GM18519 (cell line): ENCODE measurements around the gene HES5.
A peak's percentile ranks its signal among the peaks of the same experiment; 100 is the strongest.

Source experiments
- ATAC-seq: cut with Tn5 transposase; IDR thresholded peaks from one replicate; pipeline ENCODE4 v1.9.1; 2021; ENCODE audit warnings: mild to moderate bottlenecking, moderate library complexity; ENCODE audit not compliant: unreplicated experiment, low FRiP score

HES5 gene

DNA sequence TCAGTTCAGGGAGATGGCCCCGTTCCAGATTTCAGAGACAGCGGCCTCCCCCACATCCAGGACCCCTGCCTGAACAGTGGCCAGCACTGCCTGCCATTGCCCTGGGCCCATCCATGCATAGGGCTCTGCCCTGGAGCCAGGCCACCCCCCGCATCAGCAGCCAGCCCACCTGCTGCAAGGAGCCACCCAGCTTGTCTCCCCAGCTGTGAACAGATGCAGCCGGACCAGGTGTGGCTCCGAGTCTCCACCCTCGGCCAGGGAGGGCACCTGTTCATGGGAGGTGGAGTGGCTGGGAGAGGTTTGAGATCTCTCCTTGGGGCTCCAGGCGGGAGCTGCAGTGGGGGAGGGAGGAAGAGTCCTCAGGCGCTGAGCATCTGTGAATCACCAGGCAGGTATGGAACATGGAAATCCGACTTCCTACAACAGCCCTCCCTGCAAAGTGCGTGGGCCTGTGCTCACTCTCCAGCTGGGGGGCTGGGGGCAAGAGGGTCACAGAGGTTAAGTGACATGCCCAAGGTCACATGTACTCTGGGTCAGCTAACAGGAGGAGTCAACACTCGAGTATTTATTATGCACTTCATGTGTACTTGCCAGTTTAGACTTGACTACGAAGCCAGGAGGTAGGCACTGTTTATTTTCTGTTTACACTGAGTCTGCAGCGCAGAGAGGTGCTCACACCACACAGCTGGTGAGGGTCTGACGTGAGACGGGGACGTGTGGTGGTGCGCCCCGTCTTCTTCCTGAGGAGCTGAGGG is 4.8 kb upstream of the HES5 start:
- ATAC-seq = no peak

DNA sequence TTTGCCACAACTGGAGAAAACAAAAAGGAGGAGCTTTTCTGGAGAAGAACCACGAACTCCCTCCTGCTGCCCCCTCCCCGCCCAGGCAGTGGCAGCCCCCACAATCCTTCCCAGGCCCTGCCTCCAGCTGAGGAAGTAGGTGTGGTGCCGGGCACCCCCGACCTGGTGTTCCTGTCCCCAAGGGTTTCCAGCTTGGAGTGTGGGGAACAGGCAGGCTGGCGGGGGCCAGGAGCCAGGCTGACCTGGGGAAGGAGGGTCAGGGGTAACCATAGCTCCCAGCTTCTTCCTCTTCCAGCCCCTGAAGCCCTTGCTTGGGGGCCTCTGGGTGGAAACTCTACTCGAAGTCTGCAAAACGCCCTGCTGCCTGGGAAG is 4.2 kb upstream of the HES5 start:
- no peak for ATAC-seq

DNA sequence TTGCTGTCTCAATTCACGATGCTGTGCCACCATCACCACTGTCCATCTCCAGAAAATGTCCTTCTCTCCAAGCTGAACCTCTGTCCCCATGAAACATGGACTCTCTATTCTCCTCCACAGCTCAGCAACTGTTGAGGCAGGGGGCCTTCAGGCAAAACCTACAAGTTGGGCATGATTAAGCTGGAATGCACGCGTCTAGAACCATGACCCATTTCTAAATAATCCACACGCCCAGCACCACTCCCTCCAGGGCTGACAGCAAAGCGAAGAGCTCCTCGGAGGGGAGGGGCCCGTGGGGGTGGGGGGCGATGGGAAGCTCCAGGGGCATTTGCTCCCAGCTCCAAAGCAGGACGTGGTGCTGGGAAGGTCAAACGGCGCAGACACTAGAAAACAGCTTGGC is 3.3 kb upstream of the HES5 start:
- no peak for ATAC-seq

DNA sequence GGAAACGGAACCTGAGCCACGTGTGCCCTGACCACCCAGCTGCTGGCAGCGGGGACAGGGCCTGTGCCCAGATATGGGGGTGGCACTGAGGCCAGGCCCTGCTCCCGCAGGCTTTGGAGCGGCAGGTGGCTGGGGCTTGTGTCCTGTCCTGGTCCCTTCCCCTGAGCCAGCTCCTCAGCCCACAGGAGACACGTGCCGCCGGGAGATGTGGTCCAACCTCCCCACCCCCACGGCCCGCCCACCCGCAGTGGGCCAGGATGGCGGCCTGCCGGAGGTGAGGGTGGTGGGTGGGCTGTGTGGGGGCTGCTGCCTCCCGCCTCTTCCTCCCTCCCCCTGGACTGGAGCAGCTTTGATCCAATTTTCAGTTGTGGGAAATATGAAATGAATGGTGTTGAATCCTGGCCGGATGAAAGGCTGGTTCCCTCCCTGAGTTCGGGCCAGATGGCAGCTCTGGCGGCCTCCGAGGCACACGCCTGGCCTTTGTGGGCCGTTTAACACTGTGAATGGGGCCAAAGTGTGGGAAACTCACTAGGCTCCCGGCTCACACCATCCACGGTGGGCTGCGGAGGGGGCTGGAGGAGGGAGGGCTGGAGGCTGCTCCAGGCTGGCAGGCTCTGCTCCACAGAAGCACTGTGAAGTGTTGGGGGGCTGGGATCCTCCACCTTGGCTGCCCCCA is 2.6 kb upstream of the HES5 start:
- no peak for ATAC-seq

DNA sequence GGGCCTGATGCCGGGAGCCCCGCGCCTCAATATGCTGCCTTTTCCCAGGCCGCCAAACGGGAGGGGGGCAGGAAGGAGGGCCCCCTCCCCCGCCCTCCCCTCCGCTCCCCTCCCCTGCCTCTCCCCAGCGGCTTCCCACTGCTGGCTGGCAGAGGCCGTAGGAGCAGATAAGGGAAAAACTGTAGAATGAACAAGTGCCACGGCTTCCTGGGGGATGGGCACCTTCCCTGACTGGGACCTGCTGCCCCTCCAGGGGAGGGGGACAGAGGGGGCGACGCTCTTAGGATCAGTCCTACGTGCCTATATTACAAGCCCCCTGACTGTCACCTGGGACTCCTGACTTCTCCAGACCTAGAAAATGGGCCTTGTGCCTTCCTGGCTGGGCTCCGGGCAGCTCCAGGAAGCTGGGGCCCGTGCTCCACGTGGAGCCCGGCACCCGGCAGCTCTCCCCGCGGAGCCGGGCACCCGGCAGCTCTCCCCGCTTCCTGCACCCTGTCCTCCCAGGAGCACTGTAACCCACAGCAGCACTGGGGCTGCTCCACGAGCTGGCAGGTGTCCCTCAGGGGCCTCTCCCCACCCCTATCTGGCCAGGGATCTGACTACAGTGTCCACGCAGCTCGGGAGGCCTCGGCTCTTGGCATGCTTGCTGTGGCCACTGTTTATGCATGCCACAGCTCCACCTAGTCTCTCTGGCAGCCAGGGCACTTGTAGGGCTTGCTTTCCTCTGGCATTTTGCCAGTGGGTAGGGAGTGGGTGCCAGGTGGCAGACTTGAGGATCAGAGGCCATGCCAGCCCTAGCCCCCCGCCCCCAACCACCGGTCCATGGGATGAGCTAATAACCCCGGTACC is 674 bp upstream of the HES5 start:
- ATAC-seq = no peak

DNA sequence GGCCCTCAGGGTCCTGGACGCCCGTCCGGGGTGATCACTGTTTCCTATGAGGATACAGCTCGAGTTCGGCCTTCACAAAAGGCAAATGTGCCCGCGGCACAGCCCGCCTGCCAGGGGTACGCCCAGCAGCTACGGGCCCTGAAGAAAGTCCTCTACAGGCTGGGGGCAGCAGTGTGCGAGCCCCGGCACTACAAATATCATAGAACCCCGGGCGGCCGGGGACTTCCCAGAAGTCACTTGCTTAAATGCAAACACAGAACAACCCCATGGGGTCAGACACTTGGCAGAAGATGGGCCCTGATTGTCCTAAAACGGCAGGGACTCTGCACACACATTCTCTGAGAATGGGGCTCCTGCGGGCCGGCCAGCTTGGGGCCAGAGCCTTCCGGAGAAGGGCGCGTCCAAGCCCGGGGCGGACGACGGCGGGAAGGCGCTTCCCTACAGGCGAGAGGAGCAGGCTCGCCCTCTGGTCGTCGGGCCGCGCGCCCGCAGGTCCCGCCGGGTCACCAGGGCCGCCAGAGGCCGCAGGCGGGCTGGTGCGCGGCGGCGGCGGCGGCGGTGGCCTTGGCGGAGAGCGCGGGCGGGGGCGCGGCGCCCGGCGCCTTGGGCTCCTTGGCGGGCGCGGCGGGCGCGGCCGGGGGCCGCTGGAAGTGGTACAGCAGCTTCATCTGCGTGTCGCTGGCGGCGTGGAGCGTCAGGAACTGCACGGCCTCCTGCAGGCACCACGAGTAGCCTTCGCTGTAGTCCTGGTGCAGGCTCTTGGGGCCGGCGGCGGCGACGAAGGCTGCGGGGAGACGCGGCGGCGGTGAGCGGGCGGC is 888 bp downstream of the HES5 start:
- no peak for ATAC-seq

DNA sequence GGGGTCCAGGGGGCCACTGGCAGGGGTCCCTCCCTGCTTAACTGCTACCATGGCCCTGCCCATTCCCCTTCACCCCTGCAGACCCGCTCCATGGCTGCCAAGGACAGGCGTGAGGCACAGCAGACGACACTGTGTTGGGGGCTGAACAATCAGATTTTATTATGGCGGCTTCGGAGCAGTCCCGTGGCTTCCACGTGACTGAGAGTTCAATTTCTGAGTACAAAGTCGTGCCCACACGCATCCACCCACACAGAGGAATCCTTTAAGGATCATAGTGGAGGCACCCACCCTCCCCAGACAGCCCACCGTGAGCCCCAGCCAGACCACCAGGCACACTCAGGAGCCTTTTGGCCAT is 1.5 kb downstream of the HES5 start:
- ATAC-seq = no peak

DNA sequence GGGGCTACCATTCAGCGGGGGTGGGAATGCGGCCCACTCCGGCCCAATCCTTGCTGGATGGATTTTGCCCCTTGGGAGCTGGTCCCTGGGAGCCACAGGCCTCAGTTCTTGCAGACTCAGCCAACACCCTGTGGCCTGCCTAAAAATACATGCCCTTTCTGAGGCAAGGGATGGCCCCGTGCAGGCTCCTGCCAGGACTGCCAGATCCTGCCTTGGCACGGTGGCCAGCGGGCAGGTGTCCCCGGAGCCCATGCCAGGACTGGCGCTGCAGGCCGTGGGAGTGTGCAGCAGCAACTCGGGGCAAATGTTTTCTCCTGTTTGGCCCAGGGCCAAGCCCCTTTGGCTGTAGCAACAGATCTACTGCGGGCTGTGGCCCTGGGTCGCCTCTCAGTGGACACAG is 2.0 kb downstream of the HES5 start:
- no peak for ATAC-seq

DNA sequence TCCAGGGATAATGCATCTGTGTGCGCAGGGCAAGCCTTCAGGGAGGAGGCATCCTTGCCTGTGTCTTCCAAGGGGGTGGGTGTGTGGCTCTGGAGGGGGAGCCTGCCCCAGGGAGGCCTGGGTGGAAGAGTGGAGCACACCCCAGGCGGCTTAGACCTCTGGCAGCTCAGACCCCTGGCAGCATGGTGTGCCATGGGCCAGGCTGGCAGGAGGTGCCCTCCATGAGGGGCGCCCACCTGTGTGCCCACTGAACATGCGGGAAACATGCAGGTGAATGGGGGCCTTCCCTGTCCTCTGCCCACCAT is 2.6 kb downstream of the HES5 start:
- no peak for ATAC-seq

DNA sequence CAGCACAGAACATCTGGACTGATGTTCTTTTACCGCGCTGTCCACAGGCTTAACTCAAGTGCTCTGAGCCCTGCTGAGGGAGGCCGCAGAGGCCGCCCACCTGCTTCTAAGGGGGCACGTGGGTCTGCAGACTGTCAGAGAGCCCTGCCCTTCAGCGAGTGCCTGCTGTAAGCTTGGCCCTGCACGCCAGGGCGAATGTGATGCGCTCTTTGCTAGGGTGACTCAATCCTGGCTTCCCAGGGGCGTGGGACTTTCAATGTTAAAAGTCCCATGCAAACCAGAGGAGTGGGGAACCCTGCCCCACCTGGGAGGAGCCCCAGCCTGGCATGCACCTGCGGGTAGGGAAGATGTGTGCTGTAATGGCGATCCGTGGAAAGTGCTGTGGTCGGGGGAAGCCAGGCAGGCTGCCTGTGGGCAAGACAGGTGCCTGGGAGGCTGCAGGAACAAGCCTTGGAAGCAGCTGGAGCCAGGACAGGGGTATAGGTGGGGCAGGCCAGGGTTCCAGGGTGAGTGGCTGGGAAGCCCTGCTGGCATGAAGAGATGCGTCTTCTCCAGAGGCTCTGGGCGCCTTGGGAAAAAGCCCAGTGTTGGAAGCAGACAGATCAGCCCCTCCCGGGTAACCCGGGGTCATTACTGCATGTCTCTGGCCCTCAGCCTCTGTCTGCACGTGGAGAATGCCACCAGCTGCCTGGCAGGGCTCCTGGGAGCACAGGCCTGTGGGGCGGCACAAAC is 3.1 kb downstream of the HES5 start:
- peak; percentile 21 for ATAC-seq

DNA sequence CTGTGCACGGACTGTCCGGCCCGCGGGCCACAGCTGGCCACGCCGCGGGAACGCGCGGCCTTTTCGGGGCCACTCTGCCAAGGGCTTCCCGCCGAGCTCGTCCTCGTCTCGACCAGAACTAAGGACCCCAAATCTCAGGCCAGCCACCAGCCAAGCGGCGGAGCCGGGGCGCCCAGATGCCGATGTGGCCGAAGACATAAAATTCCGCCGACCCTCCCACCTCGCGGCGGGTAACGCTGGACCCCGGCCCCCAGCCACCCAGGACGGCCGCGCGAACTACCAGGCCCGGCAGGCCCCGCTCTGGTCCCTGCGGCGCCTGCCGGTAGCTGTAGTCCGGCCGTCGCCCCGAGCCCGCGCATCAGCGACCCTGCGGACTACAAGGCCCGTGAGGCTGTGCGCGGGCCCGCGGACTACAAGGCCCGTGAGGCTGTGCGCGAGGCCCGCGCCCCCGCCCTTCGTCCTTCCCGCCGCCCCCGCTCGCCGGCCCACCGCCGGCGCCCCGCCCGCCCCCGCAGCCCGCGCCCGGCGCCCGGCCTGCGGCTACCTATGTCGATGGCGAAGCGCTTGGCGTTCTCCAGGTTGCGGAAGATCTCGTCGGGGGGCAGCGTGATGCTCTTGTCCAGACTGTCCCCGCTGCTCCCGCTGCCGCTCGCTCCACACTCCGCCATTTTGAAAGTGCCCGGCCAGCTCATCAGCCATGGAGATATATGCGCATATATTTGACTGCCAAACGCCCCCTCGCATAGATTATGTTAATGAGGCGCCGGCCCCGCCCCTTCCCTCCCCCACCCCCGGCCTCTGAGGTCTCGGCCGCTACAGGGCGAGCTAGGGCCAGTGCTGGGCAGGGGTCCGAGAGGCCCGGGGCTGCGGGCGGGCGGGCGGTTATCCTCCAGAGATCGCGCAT is 3.9 kb downstream of the HES5 start, which contains the start of gene PANK4:
PANK4 (minus strand) TSS at position 677 of the 904 bp plus-strand sequence; CDS start at position 668, 9 bp downstream.
- ATAC-seq = peak; percentile 70

DNA sequence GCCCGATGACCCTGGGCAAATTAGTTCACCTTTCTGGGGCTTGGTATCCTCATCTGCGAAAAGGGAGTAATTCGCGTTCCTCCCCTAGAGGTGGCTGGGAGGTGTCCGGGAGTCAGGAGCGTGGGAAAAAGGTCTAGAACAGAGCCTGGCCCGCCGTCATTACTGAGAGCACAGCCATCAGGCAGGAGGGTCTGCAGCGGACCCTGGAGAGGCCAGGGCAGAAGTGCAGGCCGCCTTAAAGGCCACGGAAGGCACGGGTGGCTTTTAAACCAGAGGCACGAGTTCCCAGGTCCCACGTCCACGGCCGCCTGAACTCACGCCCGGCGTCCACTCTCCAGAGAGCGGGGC is 4.5 kb downstream of the HES5 start:
- ATAC-seq = no peak

DNA sequence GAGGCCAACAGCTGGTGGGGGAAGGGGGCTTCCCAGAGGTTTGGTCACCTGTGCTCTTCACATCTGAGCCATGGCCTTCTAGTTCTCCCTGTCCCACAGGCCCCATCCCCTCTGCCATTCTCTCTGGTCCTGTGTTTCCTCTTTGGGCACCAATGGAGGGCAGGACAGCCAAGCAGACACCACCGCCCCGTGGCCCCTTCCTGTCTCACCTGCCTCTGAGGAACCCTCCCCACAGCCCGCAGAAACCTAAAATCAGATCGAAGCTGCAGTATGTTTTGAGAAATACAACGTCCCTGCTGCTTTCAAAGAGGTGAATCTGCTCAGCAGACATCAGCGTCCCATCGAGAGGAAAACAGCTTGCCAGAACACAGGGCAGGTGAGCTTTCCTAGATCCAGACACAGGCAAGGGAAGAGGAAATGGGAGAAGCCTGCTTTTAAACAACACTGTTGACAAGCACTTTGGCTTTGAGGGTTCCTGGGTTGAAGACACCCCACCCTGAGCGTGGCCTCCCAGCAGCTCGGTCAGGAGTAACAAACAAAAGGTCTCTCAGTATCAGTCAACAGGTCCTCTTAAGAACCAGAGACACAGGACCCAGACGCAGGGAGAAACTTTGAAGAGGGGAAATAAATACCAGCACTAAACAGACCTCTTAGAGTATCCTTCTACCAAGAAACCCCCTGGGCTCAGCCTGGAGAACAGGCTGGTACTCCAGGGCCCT is 6.0 kb downstream of the HES5 start:
- ATAC-seq = no peak

DNA sequence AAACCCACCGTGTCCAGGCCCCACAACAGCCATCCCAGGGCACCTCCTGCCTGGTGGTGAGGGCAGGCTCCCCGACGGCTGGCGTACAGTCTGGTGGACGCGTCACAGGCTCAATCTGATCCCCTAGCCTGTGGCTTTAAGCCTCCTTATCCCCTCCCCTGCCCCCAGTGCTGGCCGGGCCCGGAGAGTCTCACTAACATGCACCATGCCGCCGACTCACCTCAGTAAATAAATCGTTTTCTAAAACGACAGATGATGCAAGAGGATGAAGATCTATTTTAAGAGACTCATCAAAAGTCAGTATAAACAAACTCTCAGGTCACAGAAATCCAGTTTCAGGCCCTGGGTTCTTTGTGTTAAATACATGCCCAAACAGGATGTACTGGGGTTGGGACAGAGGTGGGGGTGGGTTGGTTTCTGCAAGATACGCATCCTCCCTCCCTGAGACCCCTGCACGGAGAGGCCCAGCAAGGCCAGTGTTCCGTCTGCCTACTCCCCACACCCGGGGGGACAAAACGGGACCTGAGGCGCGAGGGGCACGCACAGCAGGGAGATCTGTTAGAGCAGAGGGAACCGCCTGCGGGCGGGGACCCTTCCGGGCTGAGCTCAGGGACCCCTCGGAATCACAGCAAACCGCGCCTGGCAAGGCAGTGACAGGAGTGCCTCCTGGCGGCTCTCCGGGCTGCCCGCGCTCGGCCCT is 6.7 kb downstream of the HES5 start:
- no peak for ATAC-seq

DNA sequence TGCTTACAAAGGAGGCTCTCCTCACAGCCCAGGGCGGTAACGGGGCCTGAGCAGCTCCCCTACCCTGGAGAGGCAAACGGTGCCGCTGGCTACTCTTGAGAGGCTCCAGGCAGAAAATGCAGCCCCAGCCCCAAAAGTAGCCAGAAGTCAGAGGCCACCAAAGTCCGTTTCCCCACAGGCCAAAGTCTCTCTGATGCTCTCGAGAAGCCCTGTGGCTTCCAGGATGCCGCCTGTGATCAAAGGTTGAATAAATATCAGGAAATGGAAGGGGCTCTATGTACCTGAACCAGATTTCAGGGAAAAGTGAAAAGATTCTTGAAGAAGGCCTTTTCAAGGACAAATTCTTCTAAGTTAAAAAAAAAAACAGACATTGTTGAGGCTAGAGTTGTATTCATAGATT is 7.8 kb downstream of the HES5 start:
- no peak for ATAC-seq

DNA sequence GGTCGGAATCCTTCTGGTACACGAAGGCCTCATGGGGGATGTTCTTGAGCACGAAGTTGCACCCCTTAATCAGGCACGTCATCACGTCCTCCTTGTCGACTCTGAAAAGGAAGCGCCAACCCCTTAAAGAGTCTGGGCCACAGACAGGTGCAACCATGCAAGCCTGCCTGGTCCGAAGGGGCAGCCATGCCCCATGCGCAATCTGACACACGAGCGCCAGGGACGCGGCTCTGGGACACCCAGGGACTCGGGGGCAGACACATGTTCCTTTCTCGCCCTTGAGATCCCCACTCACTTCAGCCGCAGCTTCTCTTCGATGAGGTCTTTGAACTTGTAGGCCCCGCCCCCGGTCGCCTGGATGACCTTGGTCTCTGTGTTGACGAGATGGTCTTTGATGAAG is 9.3 kb downstream of the HES5 start:
- no peak for ATAC-seq

DNA sequence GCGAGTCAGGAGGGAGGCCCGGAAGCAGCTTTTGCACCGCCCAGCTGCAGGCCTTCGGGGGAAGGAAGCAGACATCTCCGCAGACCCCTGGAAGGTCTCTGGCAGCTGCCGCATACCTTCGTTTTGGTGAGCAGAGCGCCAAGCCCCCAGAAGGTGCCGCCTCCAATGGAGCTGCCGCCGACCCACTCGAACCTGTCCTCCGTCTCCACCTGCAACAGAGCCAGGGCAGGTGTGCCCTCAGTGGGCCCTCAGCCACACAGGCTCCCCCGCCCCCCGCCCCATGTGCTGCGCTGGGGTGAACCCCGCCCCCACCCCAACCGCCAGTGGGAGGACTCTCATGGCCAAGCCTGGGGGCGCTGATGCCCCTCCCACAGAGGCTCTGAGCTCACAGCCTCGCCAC is 9.9 kb downstream of the HES5 start:
- no peak for ATAC-seq

DNA sequence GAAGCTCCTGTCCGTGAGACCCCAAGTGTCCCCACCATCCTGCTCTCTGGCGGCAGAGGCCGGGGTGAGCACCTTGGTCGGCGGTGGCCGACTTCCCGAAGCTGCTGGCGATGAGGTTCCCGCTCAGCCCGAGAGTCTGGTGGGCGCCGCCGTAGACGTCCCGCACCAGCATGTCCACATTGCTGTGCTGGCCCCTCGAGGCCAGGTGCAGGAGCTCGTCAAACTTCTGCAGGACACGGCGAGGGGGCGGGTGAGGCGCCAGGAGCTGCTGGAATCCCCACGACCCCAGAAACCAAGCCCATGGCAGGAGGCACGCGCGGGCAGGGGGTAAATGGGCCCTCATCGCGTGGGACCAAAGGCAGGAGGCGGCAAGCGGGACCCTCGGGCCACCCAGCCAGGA is 10.3 kb downstream of the HES5 start:
- ATAC-seq = no peak
